SJCRH30 (cell line): ENCODE results near the gene DCLRE1C. TPM values are rescaled to one million over a fixed set of nuclear protein-coding genes. Genes with fewer than 3 reads are reported as not detected.
"Not testable (repeated sequence)": the region's sequence is repeated elsewhere in the genome, so short reads cannot be mapped to it uniquely, and the experiment has no call there.

Experiments used
- DNase-seq, 2 experiments: peaks; one replicate each; pipeline ENCODE4 v3.0.0-alpha.2; 2015 to 2020
- H3K27ac ChIP-seq: fragments of 250-450 bp; sonication (Bioruptor Pico); 2 replicates; pipeline ENCODE4 v1.5.1; 2020; ENCODE audit warnings: mild to moderate bottlenecking, moderate library complexity
- H3K27me3 ChIP-seq: fragments of 250-450 bp; sonication (Bioruptor Pico); 2 replicates; pipeline ENCODE4 v1.5.1; 2020; ENCODE audit warnings: mild to moderate bottlenecking, moderate library complexity
- H3K36me3 ChIP-seq: fragments of 250-450 bp; sonication (Bioruptor Pico); 2 replicates; pipeline ENCODE4 v1.5.1; 2020; ENCODE audit warnings: mild to moderate bottlenecking, moderate library complexity
- H3K4me1 ChIP-seq: fragments of 250-450 bp; sonication (Bioruptor Pico); 2 replicates; pipeline ENCODE4 v1.5.1; 2020; ENCODE audit warnings: mild to moderate bottlenecking, moderate library complexity
- H3K4me3 ChIP-seq: fragments of 250-450 bp; sonication (Bioruptor Pico); 2 replicates; pipeline ENCODE4 v1.5.1; 2020; ENCODE audit warnings: mild to moderate bottlenecking, moderate library complexity
- H3K9me3 ChIP-seq: fragments of 250-450 bp; sonication (Bioruptor Pico); replicated peaks from 2 replicates; pipeline ENCODE4 v1.5.1; 2020; ENCODE audit warnings: mild to moderate bottlenecking, moderate library complexity
- total RNA-seq: library from RNA; depleted of rRNA; stranded (reverse); fragments of >200 nt; shearing (Covaris generic); gene quantifications from 2 replicates; pipeline ENCODE4 v1.2.3, GENCODE V29; 2014

DCLRE1C gene
- total RNA-seq, 1 experiment from 2014 or later: 14.9 TPM

DNA sequence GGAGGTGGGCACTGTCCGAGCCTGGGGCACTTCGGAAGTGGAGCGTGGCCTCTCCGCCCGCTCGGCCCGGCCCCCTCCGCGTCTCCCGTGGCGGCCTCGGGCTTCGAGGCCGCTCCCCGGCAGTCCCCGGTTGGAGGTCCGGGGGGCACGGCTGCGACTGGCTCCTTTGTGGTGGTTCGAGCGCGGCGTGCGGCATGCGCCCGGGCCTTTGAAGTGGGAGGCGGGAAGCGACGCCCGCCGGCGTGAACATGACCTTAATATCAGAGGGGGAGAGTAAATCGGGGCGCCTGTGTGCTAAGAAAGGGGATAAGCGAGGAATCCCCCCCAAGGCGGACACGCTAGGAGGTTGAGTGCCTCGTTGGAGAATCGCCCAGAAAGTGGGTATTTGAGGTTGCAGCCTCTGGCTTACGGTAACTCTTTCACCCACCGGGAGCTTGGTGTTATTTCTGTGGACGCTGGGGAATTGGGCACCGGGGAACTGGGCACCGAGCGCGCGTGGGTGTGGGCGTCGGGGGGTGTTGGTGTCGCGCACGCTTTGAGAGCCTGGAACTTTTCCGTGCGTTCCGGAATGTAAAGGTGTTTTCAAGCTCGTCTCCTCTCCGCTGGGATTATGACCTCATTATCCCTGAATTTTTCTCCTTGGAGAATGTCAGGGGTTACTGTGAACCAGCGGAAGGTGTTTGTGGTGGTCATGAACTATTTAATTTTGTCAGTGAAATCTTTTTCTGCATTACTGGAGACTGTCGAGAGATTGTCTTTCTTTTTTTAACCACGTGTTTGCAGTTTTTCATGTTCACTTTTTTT is 74.6 kb downstream of the DCLRE1C start:
- DNase-seq: peak; percentile 27 to 40
- H3K4me1 ChIP-seq: no peaks in the 10 kb centered on the region
- peak overlapping the region; percentile 89 for H3K27ac ChIP-seq
- H3K27me3 ChIP-seq: no peaks in the 10 kb centered on the region
- H3K4me3 ChIP-seq: peak overlapping the region; percentile 90
- H3K36me3 ChIP-seq: peaks cover 9% of the 10 kb centered on the region
- H3K9me3 ChIP-seq: no peaks in the 10 kb centered on the region

DNA sequence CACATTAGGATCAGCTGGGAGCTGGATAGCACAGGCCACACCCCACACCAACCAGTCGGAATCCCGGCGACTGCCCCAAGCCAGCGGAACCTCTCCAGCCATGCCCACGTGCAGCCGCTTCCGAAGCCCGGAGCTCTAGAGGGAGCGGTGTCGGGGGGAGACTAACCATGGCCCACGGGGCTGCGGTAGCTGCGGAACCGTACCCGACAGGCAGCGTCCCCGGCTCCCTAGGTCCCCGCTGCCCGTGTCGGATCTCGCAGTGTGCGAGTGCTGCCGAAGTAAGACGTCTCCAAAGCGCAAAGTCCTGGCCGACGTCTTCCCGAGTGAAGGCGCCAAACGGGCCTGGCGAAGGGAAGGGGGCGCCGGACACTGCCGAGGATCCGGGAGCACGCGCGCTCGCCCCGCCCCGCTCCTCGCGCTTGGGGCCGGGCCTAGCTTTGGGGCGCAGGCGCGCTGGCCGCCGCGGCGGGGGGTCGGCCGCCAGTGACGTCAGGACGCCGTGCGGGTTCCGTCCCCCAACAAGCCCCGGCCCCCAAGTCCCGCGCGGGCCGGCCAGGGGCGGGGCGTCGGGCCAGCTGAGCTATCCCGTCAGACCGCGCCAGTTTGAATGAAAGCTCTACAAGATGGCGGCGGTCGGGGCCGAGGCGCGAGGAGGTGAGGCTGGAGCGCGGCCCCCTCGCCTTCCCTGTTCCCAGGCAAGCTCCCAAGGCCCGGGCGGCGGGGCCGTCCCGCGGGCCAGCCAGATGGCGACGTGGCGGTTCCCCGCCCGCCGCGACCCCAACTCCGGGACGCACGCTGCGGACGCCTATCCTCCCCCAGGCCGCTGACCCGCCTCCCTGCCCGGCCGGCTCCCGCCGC is 75.4 kb downstream of the DCLRE1C start, which contains the start of gene SUV39H2:
SUV39H2 (plus strand) TSS at position 601 of the 858 bp plus-strand sequence; CDS start at position 624, 23 bp downstream.
- no peaks in the 10 kb centered on the region for H3K9me3 ChIP-seq
- peaks cover 7% of the 10 kb centered on the region for H3K36me3 ChIP-seq
- H3K27ac ChIP-seq: peak within 1 kb of the TSS; percentile 89
- peak; percentile 92 to 93 for DNase-seq
- no peaks in the 10 kb centered on the region for H3K4me1 ChIP-seq
- H3K27me3 ChIP-seq: no peaks in the 10 kb centered on the region
- H3K4me3 ChIP-seq: peak within 1 kb of the TSS; percentile 90

DNA sequence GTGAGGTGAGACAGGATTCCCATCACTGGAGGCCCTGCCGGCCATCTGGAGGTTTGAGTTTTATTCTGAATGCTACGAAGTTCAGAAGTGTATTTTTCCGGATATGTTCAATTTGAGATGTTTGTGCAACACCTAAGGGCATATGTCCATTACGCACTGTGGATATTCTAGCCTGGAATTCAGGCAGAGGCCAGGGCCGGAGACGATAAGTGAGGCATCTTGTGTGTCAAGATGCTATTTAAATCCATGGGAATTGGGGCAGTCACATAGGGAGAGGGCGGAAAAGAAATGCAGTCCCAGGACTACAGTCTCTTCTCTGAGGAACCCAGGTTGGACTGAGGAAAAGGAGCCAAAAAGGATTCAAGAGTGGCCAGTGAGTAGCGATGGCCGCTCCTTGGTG is 77.1 kb downstream of the DCLRE1C start:
- no peak for DNase-seq
- no peaks in the 10 kb centered on the region for H3K27me3 ChIP-seq
- H3K4me1 ChIP-seq: no peaks in the 10 kb centered on the region
- H3K4me3 ChIP-seq: no peak overlapping the region
- no peak overlapping the region for H3K27ac ChIP-seq
- H3K9me3 ChIP-seq: no peaks in the 10 kb centered on the region
- H3K36me3 ChIP-seq: peaks cover 7% of the 10 kb centered on the region

DNA sequence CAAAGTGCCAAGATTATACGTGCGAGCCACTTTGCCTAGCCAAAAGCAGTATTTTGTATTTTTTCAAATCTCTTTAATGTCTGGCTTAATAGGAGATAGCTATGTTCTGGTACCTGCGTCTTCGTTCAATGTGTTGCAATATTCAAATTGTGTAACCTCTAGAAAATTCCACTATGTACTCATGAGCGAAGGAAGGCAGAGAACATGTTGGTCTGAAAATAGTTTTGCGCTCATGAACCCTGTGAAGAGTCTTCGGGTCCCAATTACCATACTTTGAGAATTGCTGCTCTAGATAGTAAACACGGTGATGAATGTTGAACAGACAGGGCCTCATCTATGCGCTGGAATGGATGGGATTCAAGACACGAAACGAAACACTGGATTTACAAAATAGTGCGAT is 78.0 kb downstream of the DCLRE1C start:
- Histone ChIP-seq H3K36me3 (peaks cover 8% of the 10 kb centered on the region), H3K4me1 (no peaks in the 10 kb centered on the region), H3K27ac (no peak overlapping the region), H3K4me3 (no peak overlapping the region), H3K9me3 (no peaks in the 10 kb centered on the region), H3K27me3 (no peaks in the 10 kb centered on the region)
- DNase-seq: no peak

DNA sequence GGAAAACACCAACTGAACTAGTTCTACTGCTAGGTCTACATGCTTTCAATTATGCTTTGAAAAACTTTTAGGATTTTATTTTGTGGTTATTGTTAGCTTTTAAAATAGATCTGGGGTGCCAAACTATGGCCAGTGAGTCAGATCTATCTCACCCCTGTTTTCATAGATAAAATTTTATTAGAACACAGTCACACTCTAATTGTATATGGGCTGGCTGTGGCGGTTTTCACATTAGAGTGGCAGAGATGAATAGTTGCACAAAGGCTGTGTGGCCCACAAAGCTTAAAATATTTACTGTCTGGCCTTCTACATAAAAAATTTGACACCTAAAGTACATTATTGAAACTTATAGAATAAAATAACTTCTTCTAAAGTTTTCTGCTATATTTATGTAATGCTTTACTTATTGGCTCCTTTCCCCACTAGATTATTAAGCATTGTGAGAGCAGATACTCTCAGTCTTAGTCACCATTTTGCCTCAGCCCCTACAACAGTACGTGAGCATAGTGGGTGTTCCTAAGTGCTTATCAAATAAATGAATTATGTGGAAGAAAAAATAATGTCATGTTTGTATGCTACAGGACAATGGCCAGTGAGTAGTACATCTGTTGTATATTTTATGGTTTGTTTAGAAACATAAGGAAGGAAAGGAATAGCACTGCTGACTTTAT is 80.7 kb downstream of the DCLRE1C start:
- no peak overlapping the region for H3K4me3 ChIP-seq
- H3K36me3 ChIP-seq: peaks cover 24% of the 10 kb centered on the region
- H3K27me3 ChIP-seq: no peaks in the 10 kb centered on the region
- no peak for DNase-seq
- no peaks in the 10 kb centered on the region for H3K9me3 ChIP-seq
- H3K4me1 ChIP-seq: no peaks in the 10 kb centered on the region
- H3K27ac ChIP-seq: no peak overlapping the region

DNA sequence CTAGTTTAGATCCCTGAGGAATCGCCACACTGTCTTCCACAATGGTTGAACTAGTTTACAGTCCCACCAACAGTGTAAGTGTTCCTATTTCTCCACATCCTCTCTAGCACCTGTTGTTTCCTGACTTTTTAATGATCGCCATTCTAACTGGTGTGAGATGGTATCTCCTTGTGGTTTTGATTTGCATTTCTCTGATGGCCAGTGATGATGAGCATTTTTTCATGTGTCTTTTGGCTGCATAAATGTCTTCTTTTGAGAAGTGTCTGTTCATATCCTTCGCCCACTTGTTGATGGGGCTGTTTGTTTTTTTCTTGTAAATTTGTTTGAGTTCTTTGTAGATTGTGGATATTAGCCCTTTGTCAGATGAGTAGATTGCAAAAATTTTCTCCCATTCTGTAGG is 89.0 kb downstream of the DCLRE1C start:
- H3K36me3 ChIP-seq: peaks cover 17% of the 10 kb centered on the region
- H3K4me3 ChIP-seq, H3K9me3 ChIP-seq, H3K27ac ChIP-seq, DNase-seq, H3K4me1 ChIP-seq, H3K27me3 ChIP-seq: not testable (repeated sequence)

DNA sequence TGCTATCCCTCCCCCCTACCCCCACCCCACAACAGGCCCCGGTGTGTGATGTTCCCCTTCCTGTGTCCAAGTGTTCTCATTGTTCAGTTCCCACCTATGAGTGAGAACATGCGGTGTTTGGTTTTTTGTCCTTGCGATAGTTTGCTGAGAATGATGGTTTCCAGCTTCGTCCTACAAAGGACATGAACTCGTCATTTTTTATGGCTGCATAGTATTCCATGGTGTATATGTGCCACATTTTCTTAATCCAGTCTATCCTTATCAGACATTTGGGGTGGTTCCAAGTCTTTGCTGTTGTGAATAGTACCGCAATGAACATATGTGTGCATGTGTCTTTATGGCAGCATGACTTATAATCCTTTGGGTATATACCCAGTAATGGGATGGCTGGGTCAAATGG is 89.4 kb downstream of the DCLRE1C start:
- H3K36me3 ChIP-seq: peaks cover 14% of the 10 kb centered on the region
- not testable (repeated sequence) for H3K27ac ChIP-seq, H3K9me3 ChIP-seq, H3K4me3 ChIP-seq, H3K27me3 ChIP-seq, DNase-seq, H3K4me1 ChIP-seq

DNA sequence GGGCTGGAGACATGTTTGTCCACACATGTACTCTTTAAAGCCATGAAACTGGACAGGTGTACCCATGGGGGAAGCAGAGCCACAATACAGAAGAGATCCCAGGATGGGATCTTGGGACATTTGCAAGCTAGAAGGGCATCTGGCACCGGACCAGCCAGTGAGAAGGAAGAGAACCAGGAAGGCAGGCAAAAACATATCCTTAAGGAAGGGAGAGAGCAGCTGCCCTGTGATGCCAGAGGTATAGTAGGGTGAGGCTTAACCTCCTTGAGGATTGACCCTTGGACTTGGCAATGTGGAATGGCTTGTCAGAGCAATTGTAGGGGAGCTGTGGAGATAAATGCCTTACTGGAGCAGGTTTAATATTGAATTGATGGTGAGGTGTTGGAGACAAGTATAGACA is 93.1 kb downstream of the DCLRE1C start:
- H3K36me3 ChIP-seq: peaks cover 10% of the 10 kb centered on the region
- H3K9me3 ChIP-seq: no peaks in the 10 kb centered on the region
- no peak overlapping the region for H3K4me3 ChIP-seq
- no peaks in the 10 kb centered on the region for H3K27me3 ChIP-seq
- H3K4me1 ChIP-seq: no peaks in the 10 kb centered on the region
- DNase-seq: no peak
- H3K27ac ChIP-seq: no peak overlapping the region

DNA sequence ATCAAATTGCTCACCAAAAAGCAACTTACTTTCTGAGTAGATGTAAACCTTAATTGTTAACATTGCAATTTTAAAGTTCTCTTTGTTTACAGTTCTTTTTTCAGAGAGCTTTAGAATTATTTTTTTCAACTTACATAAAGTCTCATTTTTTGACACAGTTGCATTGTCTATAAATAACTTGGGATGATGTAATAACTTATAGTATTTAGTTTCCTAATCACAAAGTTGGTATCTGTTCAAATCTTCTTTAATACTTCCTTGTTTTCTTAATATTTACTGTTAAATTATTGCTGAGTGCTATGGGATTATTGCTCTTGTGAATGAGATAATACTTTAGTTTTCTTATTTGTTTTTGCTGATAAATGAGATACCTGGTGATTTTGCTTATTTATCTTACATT is 94.1 kb downstream of the DCLRE1C start:
- Histone ChIP-seq H3K4me3 (no peak overlapping the region), H3K4me1 (no peaks in the 10 kb centered on the region), H3K36me3 (peaks cover 13% of the 10 kb centered on the region), H3K27ac (no peak overlapping the region), H3K9me3 (no peaks in the 10 kb centered on the region), H3K27me3 (no peaks in the 10 kb centered on the region)
- no peak for DNase-seq

DNA sequence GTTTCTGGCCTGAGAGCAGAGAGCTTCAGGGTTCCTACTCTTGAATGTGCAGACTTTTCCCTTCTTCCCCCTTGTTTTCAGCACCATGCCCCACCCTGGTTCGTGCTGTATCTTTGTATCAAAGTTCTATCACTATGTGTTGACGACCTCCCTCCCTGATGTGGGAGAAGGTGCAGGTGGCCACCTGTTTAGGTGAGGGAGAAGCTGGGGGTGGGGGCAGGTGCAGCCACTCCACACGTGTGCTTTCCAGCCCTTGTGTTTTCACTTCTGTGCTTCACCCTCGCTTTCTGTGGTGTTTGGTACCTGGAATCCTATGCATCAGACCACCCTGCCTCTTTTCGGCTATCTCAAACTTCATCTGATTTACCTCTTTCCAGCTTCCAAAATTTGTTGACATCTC is 94.9 kb downstream of the DCLRE1C start:
- Histone ChIP-seq H3K27me3 (no peaks in the 10 kb centered on the region), H3K27ac (no peak overlapping the region), H3K36me3 (peaks cover 12% of the 10 kb centered on the region; the same call in 1 of the 2 replicates), H3K4me1 (no peaks in the 10 kb centered on the region), H3K4me3 (no peak overlapping the region), H3K9me3 (no peaks in the 10 kb centered on the region)
- no peak for DNase-seq

DNA sequence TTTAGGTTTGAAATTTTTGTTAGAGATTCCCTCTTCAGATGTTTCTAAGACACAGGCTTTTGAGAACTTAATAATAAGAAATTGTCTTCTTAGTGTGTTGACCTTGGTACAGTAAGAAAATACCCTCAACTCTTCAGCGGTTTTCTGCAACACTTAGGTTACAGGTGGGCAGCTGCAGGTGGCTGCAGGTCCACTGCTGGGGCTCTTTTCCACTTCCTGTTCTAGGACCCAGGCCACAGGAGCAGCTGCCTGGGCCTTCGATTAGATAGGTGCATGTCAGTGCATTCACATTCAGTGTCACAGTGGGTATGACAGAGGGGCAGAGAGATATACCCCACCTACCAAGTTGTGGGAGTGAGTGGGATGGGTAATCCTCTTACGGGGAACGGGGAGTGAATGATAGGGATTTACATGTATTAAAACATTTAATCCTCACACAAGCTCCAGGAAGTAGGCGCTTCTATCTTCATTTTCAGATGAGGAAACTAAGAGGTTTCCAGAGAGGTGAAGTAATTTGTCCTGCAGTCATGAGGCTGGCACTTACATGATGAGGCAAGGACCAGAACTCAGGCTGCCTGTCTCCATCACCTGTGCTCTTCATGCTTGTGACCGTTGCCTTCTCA is 95.4 kb downstream of the DCLRE1C start:
- Histone ChIP-seq H3K9me3 (no peaks in the 10 kb centered on the region), H3K27ac (no peak overlapping the region), H3K4me1 (no peaks in the 10 kb centered on the region), H3K27me3 (no peaks in the 10 kb centered on the region), H3K4me3 (no peak overlapping the region), H3K36me3 (peaks cover 12% of the 10 kb centered on the region)
- no peak for DNase-seq

DNA sequence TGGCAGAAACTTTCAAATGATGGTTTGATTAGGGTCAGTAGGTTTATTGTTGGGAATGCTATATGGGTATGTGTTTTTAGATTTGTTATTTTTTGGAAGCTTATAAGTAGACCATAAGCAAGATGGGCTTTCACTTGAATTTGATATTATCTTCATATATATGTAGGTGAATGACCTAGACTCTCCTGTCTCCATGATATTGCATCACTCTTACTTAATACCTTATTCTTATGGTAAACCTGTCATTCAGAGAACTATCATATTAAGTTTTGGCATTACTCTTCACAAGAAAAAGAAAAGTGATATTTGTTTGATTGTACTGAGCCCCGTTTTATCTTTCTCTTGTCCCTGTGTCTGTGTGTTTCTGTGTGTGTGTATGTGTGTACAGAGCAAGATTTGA is 98.4 kb downstream of the DCLRE1C start:
- Histone ChIP-seq H3K36me3 (peaks cover 27% of the 10 kb centered on the region), H3K4me3 (no peak overlapping the region), H3K4me1 (no peaks in the 10 kb centered on the region), H3K9me3 (no peaks in the 10 kb centered on the region), H3K27ac (no peak overlapping the region), H3K27me3 (no peaks in the 10 kb centered on the region)
- no peak for DNase-seq

DNA sequence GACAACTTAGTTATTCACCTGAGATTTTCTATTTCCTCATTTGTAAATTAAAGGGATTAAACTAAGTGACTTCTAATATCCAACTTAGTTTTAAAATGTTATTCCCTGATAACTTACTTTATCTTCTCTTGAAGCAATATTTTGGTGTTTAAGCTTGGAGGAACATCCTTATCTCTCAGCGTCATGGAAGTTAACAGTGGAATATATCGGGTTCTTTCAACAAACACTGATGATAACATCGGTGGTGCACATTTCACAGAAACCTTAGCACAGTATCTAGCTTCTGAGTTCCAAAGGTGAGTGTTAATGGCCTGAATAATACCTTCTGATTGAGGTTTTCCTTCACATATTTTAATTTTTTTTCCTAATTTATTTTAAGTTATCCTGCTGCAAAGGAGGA is 101.7 kb downstream of the DCLRE1C start:
- Histone ChIP-seq H3K36me3 (peaks cover 37% of the 10 kb centered on the region), H3K4me1 (no peaks in the 10 kb centered on the region), H3K9me3 (no peaks in the 10 kb centered on the region), H3K27me3 (no peaks in the 10 kb centered on the region), H3K4me3 (no peak overlapping the region), H3K27ac (no peak overlapping the region)
- no peak for DNase-seq
